HepG2 (cell line): ENCODE data around the gene APEX1. TPM values are rescaled to one million over a fixed set of nuclear protein-coding genes. Genes with fewer than 3 reads are reported as not detected.

Experiments
- ARID2 ChIP-seq: sonication (generic); formaldehyde crosslinking; IDR thresholded peaks from 2 replicates; pipeline ENCODE4 v1.8.1; 2022; ENCODE audit warnings: mild to moderate bottlenecking, missing genetic modification reagents, borderline replicate concordance
- ATF7 ChIP-seq, 2 experiments: fragments of 450-650 bp in 1 of 2; sonication (generic) in 1 of 2; formaldehyde crosslinking in 1 of 2; IDR thresholded peaks; 2 replicates each; pipeline versions ENCODE4 v1.4.0 to v1.6.1; 2016 to 2020; ENCODE audit warnings: antibody characterized with exemption in 1 of 2, mild to moderate bottlenecking in 1 of 2, missing genetic modification reagents in 1 of 2
- FOXP1 ChIP-seq, 2 experiments: fragments of 450-650 bp in 1 of 2; IDR thresholded peaks; 2 replicates each; pipeline ENCODE4 v1.6.1; 2017 to 2018; ENCODE audit warnings: antibody characterized with exemption in 1 of 2
- GATAD2A ChIP-seq: IDR thresholded peaks from 2 replicates; pipeline ENCODE4 v1.6.1; 2016
- MAF1 ChIP-seq: sonication (generic); formaldehyde crosslinking; IDR thresholded peaks from 2 replicates; pipeline ENCODE4 v1.5.0; 2020; ENCODE audit warnings: missing genetic modification reagents, borderline replicate concordance
- NR1H2 ChIP-seq: sonication (generic); formaldehyde crosslinking; IDR thresholded peaks from 2 replicates; pipeline ENCODE4 v1.8.1; 2022; ENCODE audit warnings: low read depth, missing genetic modification reagents, borderline replicate concordance
- RBAK ChIP-seq: sonication (generic); formaldehyde crosslinking; IDR thresholded peaks from 2 replicates; pipeline ENCODE4 v1.5.1; 2020; ENCODE audit warnings: mild to moderate bottlenecking, missing genetic modification reagents
- REXO4 ChIP-seq: sonication (generic); formaldehyde crosslinking; IDR thresholded peaks from 2 replicates; pipeline ENCODE4 v1.8.0; 2022; ENCODE audit warnings: missing genetic modification reagents, mild to moderate bottlenecking, borderline replicate concordance
- TBX3 ChIP-seq: fragments of 450-650 bp; IDR thresholded peaks from 2 replicates; pipeline ENCODE4 v1.6.1; 2017; ENCODE audit warnings: antibody characterized with exemption, mild to moderate bottlenecking, inconsistent platforms, borderline replicate concordance
- YY1 ChIP-seq: IDR thresholded peaks from 2 replicates; pipeline ENCODE4 v1.6.1; 2011; ENCODE audit warnings: low read length, low read depth, moderate library complexity, mild to moderate bottlenecking; ENCODE audit not compliant: insufficient read depth, insufficient replicate concordance
- ZNF17 ChIP-seq: sonication (generic); formaldehyde crosslinking; IDR thresholded peaks from 2 replicates; pipeline ENCODE4 v1.5.0; 2020; ENCODE audit warnings: mild to moderate bottlenecking, missing genetic modification reagents
- ZNF451 ChIP-seq: sonication (generic); formaldehyde crosslinking; IDR thresholded peaks from 2 replicates; pipeline ENCODE4 v1.5.0; 2020; ENCODE audit warnings: mild to moderate bottlenecking, missing genetic modification reagents
- ZNF468 ChIP-seq: sonication (generic); formaldehyde crosslinking; IDR thresholded peaks from 2 replicates; pipeline ENCODE4 v1.8.0; 2022; ENCODE audit warnings: mild to moderate bottlenecking, moderate library complexity, missing genetic modification reagents
- ZNF501 ChIP-seq: sonication (generic); formaldehyde crosslinking; IDR thresholded peaks from 2 replicates; pipeline ENCODE4 v1.5.1; 2020; ENCODE audit warnings: mild to moderate bottlenecking, moderate library complexity, missing genetic modification reagents
- ZNF549 ChIP-seq: sonication (generic); formaldehyde crosslinking; IDR thresholded peaks from 2 replicates; pipeline ENCODE4 v1.5.0; 2020; ENCODE audit warnings: missing genetic modification reagents
- ZNF570 ChIP-seq: sonication (generic); formaldehyde crosslinking; IDR thresholded peaks from 2 replicates; pipeline ENCODE4 v1.4.0; 2020; ENCODE audit warnings: mild to moderate bottlenecking, missing genetic modification reagents, borderline replicate concordance
- ZNF737 ChIP-seq: sonication (generic); formaldehyde crosslinking; IDR thresholded peaks from 2 replicates; pipeline ENCODE4 v1.5.0; 2020; ENCODE audit warnings: missing genetic modification reagents, mild to moderate bottlenecking, borderline replicate concordance
- polyA plus RNA-seq, 8 experiments: library from polyadenylated mRNA; depleted of rRNA in 3 of 8; stranded (reverse) in 7 of 8; unstranded in 1 of 8; fragments of >200 nt; fragmentation: Illumina TruSeq in 4 of 8; extraction: Trizol in 4 of 8; gene quantifications; 2 replicates each; pipeline versions ENCODE4 v1.2.1 to v1.2.3, GENCODE V29; 2011 to 2016; ENCODE audit warnings: low read depth in 4 of 8, missing spikeins in 1 of 8, mixed read lengths in 1 of 8; ENCODE audit not compliant: insufficient read depth in 1 of 8
- total RNA-seq, 5 experiments: library from RNA; depleted of rRNA; stranded (reverse); fragments of >200 nt; fragmentation: Illumina TruSeq; extraction: Trizol; gene quantifications; 2 replicates each; pipeline ENCODE4 v1.2.3, GENCODE V29; 2016; ENCODE audit warnings: low read depth in 1 of 5
- TF ChIP-seq, protein P1 (sequence below): sonication (generic); formaldehyde crosslinking; IDR thresholded peaks from 2 replicates; pipeline ENCODE4 v1.9.0; 2021; ENCODE audit warnings: missing genetic modification reagents, mild to moderate bottlenecking, borderline replicate concordance
- TF ChIP-seq, protein P2 (sequence below): sonication (generic); formaldehyde crosslinking; IDR thresholded peaks from 2 replicates; pipeline ENCODE4 v1.4.0; 2020; ENCODE audit warnings: missing genetic modification reagents, borderline replicate concordance
- TF ChIP-seq, protein P3 (sequence below): sonication (generic); formaldehyde crosslinking; IDR thresholded peaks from 2 replicates; pipeline ENCODE4 v1.4.0; 2020; ENCODE audit warnings: missing genetic modification reagents, borderline replicate concordance

The APEX1 gene
- total and polyA plus RNA-seq, 2 of the 13 experiments (the other 11 are each of a cell fraction or from before 2014, with no cell fraction given) = 171 to 405 TPM

DNA sequence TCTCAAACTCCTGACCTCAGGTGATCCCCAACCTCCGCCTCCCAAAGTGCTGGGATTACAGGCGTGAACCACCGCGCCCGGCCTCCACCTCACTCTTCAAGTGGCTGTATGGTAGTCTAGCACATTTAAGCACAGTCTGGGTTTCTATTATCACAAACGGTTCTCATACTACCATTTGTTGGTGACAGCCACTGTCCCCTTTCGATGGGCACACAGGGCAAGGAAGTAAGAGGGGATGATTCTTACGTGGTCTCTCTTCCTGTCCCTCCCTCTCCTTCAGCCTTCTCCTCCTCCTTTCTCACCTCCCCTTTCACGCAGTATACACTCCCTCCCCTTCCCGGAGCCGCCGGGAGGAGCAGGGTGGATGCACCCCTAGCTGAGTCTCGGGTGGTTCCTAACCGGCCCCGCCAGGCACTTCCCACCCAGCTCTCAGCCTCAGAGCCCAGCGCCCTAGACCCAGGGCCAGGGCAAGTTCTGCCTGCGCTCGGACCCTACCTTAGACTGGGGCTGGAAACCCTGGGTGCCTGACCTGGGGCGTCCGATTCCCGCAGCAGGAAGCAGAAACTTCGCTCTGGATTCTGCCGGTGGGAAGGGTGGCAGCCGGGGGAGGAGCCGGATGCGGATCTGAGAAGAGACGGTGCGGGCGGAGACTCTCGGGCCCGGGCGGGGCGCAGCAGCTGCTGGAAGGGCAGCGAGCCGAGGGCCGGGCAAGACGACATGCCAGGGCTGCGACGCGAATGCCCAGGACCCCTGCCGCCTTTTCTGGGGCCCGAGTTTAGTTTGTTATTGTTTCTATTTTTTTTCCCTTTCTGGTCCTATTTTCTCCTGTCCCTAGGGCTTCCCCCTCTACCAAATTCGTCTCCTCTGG, 41.9 kb upstream of the APEX1 start, which contains the start of gene TEP1 (continued):
- TF ChIP-seq ZNF451 (CRISPR knock-in tag) (no peak; the same call in 1 of the 2 replicates), GATAD2A (CRISPR knock-in tag) (peak; percentile 52; the same call in 1 of the 2 replicates), ATF7 (IDR thresholded peaks at IDR 0.05) (no peak), ATF7 (CRISPR knock-in tag; IDR thresholded peaks at IDR 0.05) (peak; percentile 70; the same call in 1 of the 2 replicates), ZNF737 (CRISPR knock-in tag) (peak; percentile 99), ZNF549 (no peak), YY1 (peak; percentile 56), FOXP1 (IDR thresholded peaks at IDR 0.05) (no peak), FOXP1 (CRISPR knock-in tag; IDR thresholded peaks at IDR 0.05) (peak; percentile 6; the same call in 1 of the 2 replicates), ZNF17 (CRISPR knock-in tag) (no peak), ARID2 (CRISPR knock-in tag) (no peak), MAF1 (CRISPR knock-in tag) (0 out of 2 replicates have a peak, but pooled peaks have one; percentile 68), TBX3 (no peak), ZNF501 (CRISPR knock-in tag) (peak; percentile 93), RBAK (no peak), REXO4 (no peak), ZNF468 (CRISPR knock-in tag) (no peak), NR1H2 (no peak), ZNF570 (CRISPR knock-in tag) (peak; percentile 68; the same call in 1 of the 2 replicates)
- TF ChIP-seq, protein P1, sequence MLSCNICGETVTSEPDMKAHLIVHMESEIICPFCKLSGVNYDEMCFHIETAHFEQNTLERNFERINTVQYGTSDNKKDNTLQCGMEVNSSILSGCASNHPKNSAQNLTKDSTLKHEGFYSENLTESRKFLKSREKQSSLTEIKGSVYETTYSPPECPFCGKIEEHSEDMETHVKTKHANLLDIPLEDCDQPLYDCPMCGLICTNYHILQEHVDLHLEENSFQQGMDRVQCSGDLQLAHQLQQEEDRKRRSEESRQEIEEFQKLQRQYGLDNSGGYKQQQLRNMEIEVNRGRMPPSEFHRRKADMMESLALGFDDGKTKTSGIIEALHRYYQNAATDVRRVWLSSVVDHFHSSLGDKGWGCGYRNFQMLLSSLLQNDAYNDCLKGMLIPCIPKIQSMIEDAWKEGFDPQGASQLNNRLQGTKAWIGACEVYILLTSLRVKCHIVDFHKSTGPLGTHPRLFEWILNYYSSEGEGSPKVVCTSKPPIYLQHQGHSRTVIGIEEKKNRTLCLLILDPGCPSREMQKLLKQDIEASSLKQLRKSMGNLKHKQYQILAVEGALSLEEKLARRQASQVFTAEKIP (CRISPR knock-in tag) = no peak
- TF ChIP-seq, protein P2, sequence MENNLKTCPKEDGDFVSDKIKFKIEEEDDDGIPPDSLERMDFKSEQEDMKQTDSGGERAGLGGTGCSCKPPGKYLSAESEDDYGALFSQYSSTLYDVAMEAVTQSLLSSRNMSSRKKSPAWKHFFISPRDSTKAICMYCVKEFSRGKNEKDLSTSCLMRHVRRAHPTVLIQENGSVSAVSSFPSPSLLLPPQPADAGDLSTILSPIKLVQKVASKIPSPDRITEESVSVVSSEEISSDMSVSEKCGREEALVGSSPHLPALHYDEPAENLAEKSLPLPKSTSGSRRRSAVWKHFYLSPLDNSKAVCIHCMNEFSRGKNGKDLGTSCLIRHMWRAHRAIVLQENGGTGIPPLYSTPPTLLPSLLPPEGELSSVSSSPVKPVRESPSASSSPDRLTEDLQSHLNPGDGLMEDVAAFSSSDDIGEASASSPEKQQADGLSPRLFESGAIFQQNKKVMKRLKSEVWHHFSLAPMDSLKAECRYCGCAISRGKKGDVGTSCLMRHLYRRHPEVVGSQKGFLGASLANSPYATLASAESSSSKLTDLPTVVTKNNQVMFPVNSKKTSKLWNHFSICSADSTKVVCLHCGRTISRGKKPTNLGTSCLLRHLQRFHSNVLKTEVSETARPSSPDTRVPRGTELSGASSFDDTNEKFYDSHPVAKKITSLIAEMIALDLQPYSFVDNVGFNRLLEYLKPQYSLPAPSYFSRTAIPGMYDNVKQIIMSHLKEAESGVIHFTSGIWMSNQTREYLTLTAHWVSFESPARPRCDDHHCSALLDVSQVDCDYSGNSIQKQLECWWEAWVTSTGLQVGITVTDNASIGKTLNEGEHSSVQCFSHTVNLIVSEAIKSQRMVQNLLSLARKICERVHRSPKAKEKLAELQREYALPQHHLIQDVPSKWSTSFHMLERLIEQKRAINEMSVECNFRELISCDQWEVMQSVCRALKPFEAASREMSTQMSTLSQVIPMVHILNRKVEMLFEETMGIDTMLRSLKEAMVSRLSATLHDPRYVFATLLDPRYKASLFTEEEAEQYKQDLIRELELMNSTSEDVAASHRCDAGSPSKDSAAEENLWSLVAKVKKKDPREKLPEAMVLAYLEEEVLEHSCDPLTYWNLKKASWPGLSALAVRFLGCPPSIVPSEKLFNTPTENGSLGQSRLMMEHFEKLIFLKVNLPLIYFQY (CRISPR knock-in tag) = peak; percentile 26; the same call in 1 of the 2 replicates
- TF ChIP-seq, protein P3, sequence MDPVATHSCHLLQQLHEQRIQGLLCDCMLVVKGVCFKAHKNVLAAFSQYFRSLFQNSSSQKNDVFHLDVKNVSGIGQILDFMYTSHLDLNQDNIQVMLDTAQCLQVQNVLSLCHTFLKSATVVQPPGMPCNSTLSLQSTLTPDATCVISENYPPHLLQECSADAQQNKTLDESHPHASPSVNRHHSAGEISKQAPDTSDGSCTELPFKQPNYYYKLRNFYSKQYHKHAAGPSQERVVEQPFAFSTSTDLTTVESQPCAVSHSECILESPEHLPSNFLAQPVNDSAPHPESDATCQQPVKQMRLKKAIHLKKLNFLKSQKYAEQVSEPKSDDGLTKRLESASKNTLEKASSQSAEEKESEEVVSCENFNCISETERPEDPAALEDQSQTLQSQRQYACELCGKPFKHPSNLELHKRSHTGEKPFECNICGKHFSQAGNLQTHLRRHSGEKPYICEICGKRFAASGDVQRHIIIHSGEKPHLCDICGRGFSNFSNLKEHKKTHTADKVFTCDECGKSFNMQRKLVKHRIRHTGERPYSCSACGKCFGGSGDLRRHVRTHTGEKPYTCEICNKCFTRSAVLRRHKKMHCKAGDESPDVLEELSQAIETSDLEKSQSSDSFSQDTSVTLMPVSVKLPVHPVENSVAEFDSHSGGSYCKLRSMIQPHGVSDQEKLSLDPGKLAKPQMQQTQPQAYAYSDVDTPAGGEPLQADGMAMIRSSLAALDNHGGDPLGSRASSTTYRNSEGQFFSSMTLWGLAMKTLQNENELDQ (CRISPR knock-in tag) = no peak
